Stimulated activated CD8-positive, alpha-beta memory T cell treated with anti-CD3 and anti-CD28 coated beads, Interleukin-4, amount 100 ng/mL, for 48 hours (primary cell): ENCODE measurements around the gene ADARB1.

Experiments used
- DNase-seq: peaks from one replicate; pipeline ENCODE4 v3.0.0-alpha.2; 2020

ADARB1 gene

GRCh38 chr21:45040157-45040711 lies 34.1 kb upstream of the ADARB1 start:
- DNase-seq: no peak

GRCh38 chr21:45040739-45041138 lies 33.6 kb upstream of the ADARB1 start:
- DNase-seq: no peak

DNA sequence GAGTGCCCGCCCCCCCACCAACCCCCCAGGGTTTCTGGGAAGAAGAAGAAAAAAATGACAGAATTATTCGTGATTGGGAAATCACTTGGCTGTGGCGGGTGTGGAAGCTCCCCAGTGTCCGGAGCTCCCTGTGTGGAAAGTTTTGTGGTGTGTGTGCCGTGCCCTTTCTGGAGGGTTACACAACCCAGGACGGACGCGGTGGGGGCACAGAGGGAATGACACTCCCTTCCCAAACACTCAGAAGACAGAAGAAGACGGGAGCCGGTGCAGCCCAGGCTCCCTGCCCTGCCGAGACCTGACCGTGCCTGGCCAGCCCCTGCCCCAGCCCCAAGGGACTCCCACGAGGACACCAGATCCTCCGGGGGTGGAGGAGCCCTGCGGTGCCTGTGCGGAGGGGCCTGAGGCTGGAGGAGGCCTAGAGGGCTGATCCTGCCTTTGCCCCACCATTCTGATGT lies 33.0 kb upstream of the ADARB1 start:
- no peak for DNase-seq

GRCh38 chr21:45041984-45042663 lies 32.3 kb upstream of the ADARB1 start:
- no peak for DNase-seq

GRCh38 chr21:45042664-45043161 lies 31.7 kb upstream of the ADARB1 start:
- no peak for DNase-seq

GRCh38 chr21:45043541-45044020 lies 30.8 kb upstream of the ADARB1 start:
- DNase-seq: no peak

- DNase-seq: no peak
Observed at GRCh38 chr21:45045481-45045880, 28.9 kb upstream of the ADARB1 start.

GRCh38 chr21:45047257-45047656 lies 27.1 kb upstream of the ADARB1 start:
- DNase-seq: no peak

DNA sequence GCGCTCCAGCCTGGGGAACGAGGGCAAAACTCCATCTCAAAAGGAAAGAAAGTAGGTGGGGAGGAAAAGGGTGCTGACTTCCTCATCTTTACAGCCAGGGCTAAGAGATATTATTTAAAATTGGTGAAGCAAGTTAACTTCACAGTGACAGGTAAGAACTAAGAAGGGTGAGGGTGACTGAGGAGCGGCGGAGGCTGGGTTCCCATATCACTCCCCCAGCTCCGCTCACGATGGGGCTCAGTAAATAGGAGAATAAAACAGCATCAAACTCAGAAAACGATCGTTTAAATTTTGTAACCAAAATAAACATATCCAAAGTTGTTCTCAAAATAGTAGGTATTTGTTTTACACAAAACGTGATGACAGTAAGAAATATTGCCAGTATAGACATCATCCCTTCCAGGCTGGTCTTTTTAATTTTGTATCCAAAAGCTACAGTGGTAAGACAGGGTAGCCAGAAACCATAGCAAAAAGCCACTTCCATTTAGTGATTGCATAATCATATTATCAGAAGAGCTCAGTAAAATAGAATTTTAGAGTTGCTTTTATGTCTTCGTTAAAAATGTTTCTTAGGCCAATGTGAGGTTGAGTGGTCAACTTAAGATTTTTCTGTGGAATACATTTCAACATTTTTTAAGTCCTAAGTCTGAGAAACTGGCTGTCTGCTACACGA lies 26.2 kb upstream of the ADARB1 start:
- no peak for DNase-seq

DNA sequence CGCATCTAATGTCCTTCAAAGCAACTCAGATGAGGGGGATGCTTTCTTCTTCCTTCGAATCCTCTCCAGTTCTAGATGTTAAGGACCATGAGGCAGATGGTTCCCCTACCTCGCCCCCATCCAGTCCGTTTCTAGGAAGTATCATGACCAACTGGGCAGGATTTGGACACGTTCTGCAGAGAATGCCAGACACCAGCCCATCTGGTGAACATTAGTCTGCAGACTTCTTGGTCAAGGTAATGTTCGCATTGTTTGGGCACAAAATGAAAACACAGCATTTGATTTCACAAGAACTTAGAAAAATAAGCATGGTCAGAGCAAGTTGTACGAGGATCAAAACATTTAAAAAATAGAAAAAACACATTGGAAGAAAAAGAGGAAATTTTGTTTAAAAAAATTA lies 25.4 kb upstream of the ADARB1 start:
- DNase-seq: no peak

DNA sequence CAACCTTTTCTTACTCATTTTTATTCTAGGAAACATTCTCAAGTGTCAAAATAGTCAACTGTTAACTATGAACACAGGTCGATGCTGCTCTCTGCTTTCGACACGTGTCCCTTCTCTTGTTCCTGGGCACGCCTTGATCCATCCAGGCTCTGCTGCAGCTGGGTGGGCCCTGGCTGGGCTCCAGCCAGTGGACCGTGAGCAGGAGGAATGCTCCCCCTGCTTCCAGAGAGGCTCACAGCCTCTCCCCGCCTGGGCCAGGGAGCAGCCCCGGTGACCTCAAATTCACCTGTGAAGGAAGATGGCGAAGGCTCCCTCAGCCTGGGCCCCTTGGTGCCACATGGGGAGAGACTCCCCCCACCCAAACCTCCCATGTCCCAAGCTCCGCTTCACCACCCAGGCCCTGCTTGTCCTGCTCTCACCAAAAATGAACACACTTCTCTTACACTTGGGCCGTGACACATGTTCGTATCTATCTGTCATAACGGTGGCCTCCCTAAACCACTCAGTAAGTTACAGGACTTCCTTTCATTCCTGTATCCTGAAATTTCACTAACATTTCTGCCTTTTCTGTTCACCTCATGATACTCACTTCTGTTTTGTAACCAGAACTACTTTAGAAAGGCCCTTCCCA lies 24.6 kb upstream of the ADARB1 start:
- no peak for DNase-seq

DNA sequence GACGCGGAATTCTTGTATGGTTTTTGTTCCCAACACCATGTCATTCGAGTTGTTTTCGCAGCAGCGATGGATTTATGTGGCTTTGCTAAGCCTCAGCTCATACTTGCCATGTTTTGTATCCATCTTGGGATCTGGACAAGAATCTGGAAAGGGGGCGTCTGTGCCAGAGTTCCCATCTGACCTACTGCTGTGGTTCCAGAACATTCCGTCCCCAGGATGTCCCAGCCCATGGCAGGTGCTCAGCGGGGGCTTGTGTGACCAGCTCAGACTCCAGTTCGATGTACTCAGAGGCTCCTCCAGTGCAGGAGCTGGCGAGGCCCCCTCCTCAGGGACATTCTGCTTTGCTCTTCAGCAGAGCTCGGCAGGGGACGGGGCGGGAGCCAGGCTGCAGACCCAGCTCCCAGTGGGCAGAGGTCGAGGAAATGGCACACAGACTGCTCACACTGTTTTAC lies 24.0 kb upstream of the ADARB1 start:
- no peak for DNase-seq

GRCh38 chr21:45050797-45051489 lies 23.4 kb upstream of the ADARB1 start:
- no peak for DNase-seq

- no peak for DNase-seq
Observed at GRCh38 chr21:45051580-45052434, 22.6 kb upstream of the ADARB1 start.

GRCh38 chr21:45052960-45053359 lies 21.4 kb upstream of the ADARB1 start:
- DNase-seq: no peak

- no peak for DNase-seq
Observed at GRCh38 chr21:45053561-45054226, 20.7 kb upstream of the ADARB1 start.

- no peak for DNase-seq
Observed at GRCh38 chr21:45054227-45054926, 20.0 kb upstream of the ADARB1 start.

DNA sequence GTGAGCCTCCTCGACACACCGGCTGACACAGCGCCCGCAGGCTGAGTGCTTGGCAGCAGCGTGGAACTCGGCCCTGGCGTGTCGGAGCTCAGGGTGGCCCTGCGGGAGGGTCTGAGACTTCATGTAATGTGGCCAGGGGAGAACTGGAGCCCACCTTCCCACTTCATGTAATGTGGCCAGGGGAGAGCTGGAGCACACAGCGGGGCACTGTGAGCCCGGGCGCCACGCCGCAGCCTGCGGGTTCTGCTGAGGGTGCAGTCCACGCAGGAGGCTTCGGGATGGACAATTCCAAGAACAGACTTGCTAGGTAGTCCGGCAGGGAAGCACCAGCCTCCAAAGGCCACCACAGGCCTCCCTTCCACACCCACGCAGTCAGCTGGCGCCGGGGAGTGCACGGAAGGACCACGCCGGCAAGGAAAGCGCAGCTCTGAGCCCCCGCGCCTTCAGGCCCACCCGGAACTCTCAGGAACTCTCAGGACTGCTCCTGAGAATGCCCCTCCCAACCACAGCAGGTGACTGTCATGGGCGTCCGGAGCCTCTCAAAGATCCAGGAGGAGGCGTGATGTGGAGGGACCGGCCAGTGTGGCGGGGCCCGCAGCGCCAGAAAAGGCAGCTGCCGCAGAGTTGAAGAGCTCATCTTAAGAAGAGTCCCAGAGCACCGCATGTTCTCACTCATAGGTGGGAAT lies 19.3 kb upstream of the ADARB1 start:
- no peak for DNase-seq

DNA sequence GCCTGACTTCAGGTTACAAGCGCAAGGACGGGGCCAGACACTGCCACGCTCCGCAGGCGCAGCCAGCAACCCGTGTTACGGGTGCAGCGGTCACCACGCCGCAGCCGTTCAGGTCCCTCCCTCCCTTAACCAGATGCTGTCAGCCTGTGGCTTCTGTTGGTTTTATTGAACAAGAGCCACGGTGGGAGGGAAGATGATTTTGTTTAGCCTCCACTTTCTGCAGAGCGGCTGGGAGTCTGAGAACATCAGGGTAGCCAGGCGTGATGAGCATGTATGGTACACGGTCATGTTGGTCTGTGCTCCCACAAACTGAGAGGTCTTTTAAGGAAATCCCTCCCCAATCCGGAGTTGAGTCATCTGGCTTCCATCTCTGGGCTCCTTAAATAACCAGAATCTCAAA lies 18.5 kb upstream of the ADARB1 start:
- DNase-seq: no peak
